Stimulated activated CD8-positive, alpha-beta memory T cell treated with anti-CD3 and anti-CD28 coated beads, Interleukin-2, amount 100 ng/mL, for 48 hours (primary cell): ENCODE data around the gene NDUFS6.

Source experiments
- DNase-seq, 2 donors: peaks; one replicate each; pipeline ENCODE4 v3.0.0-alpha.2; 2020; ENCODE audit warnings: low read depth in 2 of 2

The NDUFS6 gene

GRCh38 chr5:1850324-1851154 is 49.3 kb downstream of the NDUFS6 start:
- no peak for DNase-seq

- DNase-seq, result no peak
These were observed 50.2 kb downstream of the NDUFS6 start for GRCh38 chr5:1851290-1851934.

- DNase-seq, result no peak
These were observed 51.2 kb downstream of the NDUFS6 start for GRCh38 chr5:1852324-1852947.

- DNase-seq, result no peak
These were observed 52.3 kb downstream of the NDUFS6 start for GRCh38 chr5:1853531-1853930.

GRCh38 chr5:1855075-1855474 is 53.9 kb downstream of the NDUFS6 start:
- DNase-seq, result no peak

GRCh38 chr5:1855596-1855995 is 54.4 kb downstream of the NDUFS6 start:
- no peak for DNase-seq

- DNase-seq, result no peak
These were observed 55.5 kb downstream of the NDUFS6 start for GRCh38 chr5:1856596-1857255.

GRCh38 chr5:1857256-1857600 is 56.0 kb downstream of the NDUFS6 start:
- no peak for DNase-seq

- no peak for DNase-seq
These were observed 57.2 kb downstream of the NDUFS6 start for GRCh38 chr5:1858436-1858835.

- no peak for DNase-seq
These were observed 57.9 kb downstream of the NDUFS6 start for GRCh38 chr5:1859099-1859498.

- no peak for DNase-seq
These were observed 58.9 kb downstream of the NDUFS6 start for GRCh38 chr5:1860021-1860610.

GRCh38 chr5:1860949-1861348 is 59.7 kb downstream of the NDUFS6 start:
- DNase-seq, result no peak

- DNase-seq, result no peak
These were observed 63.8 kb downstream of the NDUFS6 start for GRCh38 chr5:1864896-1865440.

- no peak for DNase-seq
These were observed 64.3 kb downstream of the NDUFS6 start for GRCh38 chr5:1865486-1865885.
